ENCODE data around the gene SLC6A1.

- TF ChIP-seq, protein P1, sequence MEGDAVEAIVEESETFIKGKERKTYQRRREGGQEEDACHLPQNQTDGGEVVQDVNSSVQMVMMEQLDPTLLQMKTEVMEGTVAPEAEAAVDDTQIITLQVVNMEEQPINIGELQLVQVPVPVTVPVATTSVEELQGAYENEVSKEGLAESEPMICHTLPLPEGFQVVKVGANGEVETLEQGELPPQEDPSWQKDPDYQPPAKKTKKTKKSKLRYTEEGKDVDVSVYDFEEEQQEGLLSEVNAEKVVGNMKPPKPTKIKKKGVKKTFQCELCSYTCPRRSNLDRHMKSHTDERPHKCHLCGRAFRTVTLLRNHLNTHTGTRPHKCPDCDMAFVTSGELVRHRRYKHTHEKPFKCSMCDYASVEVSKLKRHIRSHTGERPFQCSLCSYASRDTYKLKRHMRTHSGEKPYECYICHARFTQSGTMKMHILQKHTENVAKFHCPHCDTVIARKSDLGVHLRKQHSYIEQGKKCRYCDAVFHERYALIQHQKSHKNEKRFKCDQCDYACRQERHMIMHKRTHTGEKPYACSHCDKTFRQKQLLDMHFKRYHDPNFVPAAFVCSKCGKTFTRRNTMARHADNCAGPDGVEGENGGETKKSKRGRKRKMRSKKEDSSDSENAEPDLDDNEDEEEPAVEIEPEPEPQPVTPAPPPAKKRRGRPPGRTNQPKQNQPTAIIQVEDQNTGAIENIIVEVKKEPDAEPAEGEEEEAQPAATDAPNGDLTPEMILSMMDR (IDR thresholded peaks at IDR 0.05; ENCODE audit: low read depth, low read length): no peak
- no peak for TF ChIP-seq EZH2phosphoT487 (IDR thresholded peaks at IDR 0.05; ENCODE audit: low read depth)
Observed at GRCh38 chr3:11004563-11004962, 12.0 kb downstream of the SLC6A1 start.

All from OCI-LY3 (cell line).